ENCODE measurements around the gene MAPRE2. TPM values are rescaled to one million over a fixed set of nuclear protein-coding genes. Genes with fewer than 3 reads are reported as not detected.

Gene MAPRE2
- total and polyA plus RNA-seq, 5 donors, result 52.8 to 108 (median 89.8) TPM

GRCh38 chr18:35077937-35078336, 36.7 kb downstream of the MAPRE2 start:
- Histone ChIP-seq H3K4me3 (ENCODE audit: low read length) (no peak overlapping the region), H3K4me1 (ENCODE audit: control insufficient read depth, insufficient read depth, low read length) (peaks cover 2% of the 10 kb centered on the region), H3K9me3 (ENCODE audit: control insufficient read depth, low read length) (no peaks in the 10 kb centered on the region), H3K27ac (ENCODE audit: low read length) (no peak overlapping the region), H3K27me3 (ENCODE audit: control insufficient read depth, insufficient read depth) (no peaks in the 10 kb centered on the region)
- DNase-seq, result no peak
- ATAC-seq, result no peak
- intact Hi-C loops (cut with DNase I), result no loop called here

DNA sequence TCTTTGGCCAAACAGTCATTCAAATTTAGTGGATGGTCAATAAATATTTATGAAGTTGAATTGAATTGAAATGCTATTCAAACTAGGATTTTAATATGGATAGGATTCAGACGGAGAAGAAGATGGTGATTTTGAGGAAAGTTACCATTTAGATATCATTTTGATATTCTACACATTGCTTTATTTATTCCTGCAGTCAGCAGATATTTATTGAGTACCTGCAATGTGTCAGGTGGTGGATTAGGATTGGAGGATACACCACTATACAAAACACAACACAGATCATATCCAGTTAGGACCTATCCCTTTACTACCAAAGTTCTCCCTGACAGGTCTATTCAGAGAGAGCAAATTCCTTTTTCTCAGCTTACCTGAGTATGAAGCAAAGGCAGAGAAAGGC, 38.8 kb downstream of the MAPRE2 start:
- Histone ChIP-seq H3K27ac (ENCODE audit: low read length) (no peak overlapping the region), H3K27me3 (ENCODE audit: control insufficient read depth, insufficient read depth) (no peaks in the 10 kb centered on the region), H3K4me3 (ENCODE audit: low read length) (no peak overlapping the region), H3K9me3 (ENCODE audit: control insufficient read depth, low read length) (no peaks in the 10 kb centered on the region), H3K4me1 (ENCODE audit: control insufficient read depth, insufficient read depth, low read length) (peaks cover 2% of the 10 kb centered on the region)
- 96% methylated on average over 1 of the region's 1 CpG for WGBS
- intact Hi-C loops (cut with DNase I), result no loop called here
- DNase-seq (no peak), ATAC-seq (no peak)

DNA sequence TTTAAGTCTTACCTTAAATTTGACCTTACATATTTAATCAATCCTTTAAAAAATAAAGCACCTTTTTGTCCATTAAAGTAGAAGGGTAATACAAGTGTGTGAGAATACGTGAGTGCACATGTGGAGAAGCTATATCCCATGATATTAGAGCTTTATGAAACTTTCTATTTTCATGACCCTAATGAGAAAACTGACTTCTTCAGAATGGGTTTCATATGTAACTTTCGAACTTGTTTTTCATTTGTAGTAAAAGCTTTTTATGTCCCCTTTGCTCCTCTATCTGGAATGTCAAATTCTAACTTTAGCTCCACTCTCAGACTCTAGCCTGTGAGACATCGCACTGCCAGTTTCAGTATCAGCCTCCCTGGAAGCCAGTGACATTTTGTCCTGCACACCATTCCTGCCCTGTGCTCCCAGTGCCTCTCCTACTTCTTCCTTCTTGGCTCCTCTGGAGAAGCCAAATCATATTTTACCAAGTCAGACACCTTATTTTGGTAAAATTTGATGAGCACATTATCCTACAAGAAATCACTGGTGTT, 42.0 kb downstream of the MAPRE2 start:
- ATAC-seq (peak; percentile 86 to 92), DNase-seq (no peak)
- H3K27ac ChIP-seq (ENCODE audit: low read length), result peak overlapping the region; percentile 85
- no peaks in the 10 kb centered on the region for H3K9me3 ChIP-seq (ENCODE audit: control insufficient read depth, low read length)
- H3K27me3 ChIP-seq (ENCODE audit: control insufficient read depth, insufficient read depth), result no peaks in the 10 kb centered on the region
- no peak overlapping the region for H3K4me3 ChIP-seq (ENCODE audit: low read length)
- peaks cover 4% of the 10 kb centered on the region for H3K4me1 ChIP-seq (ENCODE audit: control insufficient read depth, insufficient read depth, low read length)
- intact Hi-C loops (cut with DNase I), result no loop called here
- WGBS, result 73% methylated on average over 3 of the region's 3 CpGs

- Histone ChIP-seq H3K27ac (ENCODE audit: low read length) (peak overlapping the region; percentile 75), H3K27me3 (ENCODE audit: control insufficient read depth, insufficient read depth) (no peaks in the 10 kb centered on the region), H3K9me3 (ENCODE audit: control insufficient read depth, low read length) (no peaks in the 10 kb centered on the region), H3K4me1 (ENCODE audit: control insufficient read depth, insufficient read depth, low read length) (peaks cover 4% of the 10 kb centered on the region), H3K4me3 (ENCODE audit: low read length) (no peak overlapping the region)
- DNase-seq (no peak), ATAC-seq (no peak)
- 52% methylated on average over 5 of the region's 5 CpGs for WGBS
- intact Hi-C loops (cut with DNase I), result no loop called here
Observed at GRCh38 chr18:35084494-35085449, 43.6 kb downstream of the MAPRE2 start.

GRCh38 chr18:35085450-35086380, 44.5 kb downstream of the MAPRE2 start:
- Histone ChIP-seq H3K9me3 (ENCODE audit: control insufficient read depth, low read length) (no peaks in the 10 kb centered on the region), H3K4me3 (ENCODE audit: low read length) (no peak overlapping the region), H3K27me3 (ENCODE audit: control insufficient read depth, insufficient read depth) (no peaks in the 10 kb centered on the region), H3K4me1 (ENCODE audit: control insufficient read depth, insufficient read depth, low read length) (peaks cover 4% of the 10 kb centered on the region), H3K27ac (ENCODE audit: low read length) (peak overlapping the region; percentile 75)
- ATAC-seq, result peak; percentile 31 to 79
- no peak for DNase-seq
- WGBS, result 40% methylated on average over 3 of the region's 3 CpGs
- intact Hi-C loops (cut with DNase I), result no loop called here

GRCh38 chr18:35086704-35087103, 45.5 kb downstream of the MAPRE2 start:
- WGBS, result 97% methylated on average over 2 of the region's 2 CpGs
- ATAC-seq (no peak), DNase-seq (no peak)
- intact Hi-C loops (cut with DNase I), result no loop called here
- no peak overlapping the region for H3K27ac ChIP-seq (ENCODE audit: low read length)
- H3K9me3 ChIP-seq (ENCODE audit: control insufficient read depth, low read length), result no peaks in the 10 kb centered on the region
- peaks cover 4% of the 10 kb centered on the region for H3K4me1 ChIP-seq (ENCODE audit: control insufficient read depth, insufficient read depth, low read length)
- H3K4me3 ChIP-seq (ENCODE audit: low read length), result no peak overlapping the region
- H3K27me3 ChIP-seq (ENCODE audit: control insufficient read depth, insufficient read depth), result no peaks in the 10 kb centered on the region

DNA sequence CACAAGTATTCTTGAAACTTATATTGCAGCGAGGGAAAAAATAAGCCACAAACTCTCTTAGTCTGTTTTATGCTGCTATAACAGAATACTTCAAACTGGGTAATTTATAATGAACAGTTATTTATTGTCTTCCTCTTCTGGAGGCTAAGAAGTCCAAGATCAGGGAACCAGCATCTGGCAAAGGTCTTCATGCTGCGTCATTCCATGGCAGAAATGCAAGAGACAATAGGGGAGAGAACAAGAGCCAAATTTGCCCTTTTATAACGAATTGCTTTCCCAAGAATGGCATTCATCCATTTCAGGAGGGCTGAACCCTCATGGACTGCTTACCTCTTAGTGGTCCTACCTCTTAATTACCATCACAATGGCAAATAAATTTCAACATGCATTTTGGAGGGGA, 46.5 kb downstream of the MAPRE2 start:
- ATAC-seq (no peak), DNase-seq (no peak)
- intact Hi-C loops (cut with DNase I), result no loop called here
- no peaks in the 10 kb centered on the region for H3K9me3 ChIP-seq (ENCODE audit: control insufficient read depth, low read length)
- H3K27me3 ChIP-seq (ENCODE audit: control insufficient read depth, insufficient read depth), result no peaks in the 10 kb centered on the region
- peaks cover 4% of the 10 kb centered on the region for H3K4me1 ChIP-seq (ENCODE audit: control insufficient read depth, insufficient read depth, low read length)
- H3K4me3 ChIP-seq (ENCODE audit: low read length), result no peak overlapping the region
- peak overlapping the region; percentile 46 for H3K27ac ChIP-seq (ENCODE audit: low read length)
- 67% methylated on average over 3 of the region's 3 CpGs for WGBS

DNA sequence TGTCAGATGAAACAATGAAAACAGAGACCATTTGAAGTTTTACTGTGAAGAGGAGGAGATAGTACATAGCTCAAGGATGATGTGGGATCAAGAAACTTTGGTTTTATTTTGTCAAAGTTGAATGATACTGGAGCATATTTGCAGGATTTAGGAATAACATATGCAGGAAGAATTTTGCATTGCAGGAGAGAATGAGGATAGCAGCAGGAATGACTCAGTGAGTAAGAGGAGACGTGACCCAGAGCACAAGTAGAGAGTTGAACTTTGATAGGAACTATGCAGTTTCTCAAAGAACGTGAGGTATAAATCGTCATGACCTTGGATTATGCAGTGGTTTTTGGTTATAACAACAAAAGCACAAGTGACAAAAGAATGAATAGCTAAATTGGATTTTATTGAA, 47.7 kb downstream of the MAPRE2 start:
- Histone ChIP-seq H3K27me3 (ENCODE audit: control insufficient read depth, insufficient read depth) (no peaks in the 10 kb centered on the region), H3K4me3 (ENCODE audit: low read length) (no peak overlapping the region), H3K27ac (ENCODE audit: low read length) (no peak overlapping the region), H3K9me3 (ENCODE audit: control insufficient read depth, low read length) (no peaks in the 10 kb centered on the region), H3K4me1 (ENCODE audit: control insufficient read depth, insufficient read depth, low read length) (peaks cover 3% of the 10 kb centered on the region)
- intact Hi-C loops (cut with DNase I), result no loop called here
- DNase-seq (no peak), ATAC-seq (no peak)
- 85% methylated on average over 3 of the region's 3 CpGs for WGBS

DNA sequence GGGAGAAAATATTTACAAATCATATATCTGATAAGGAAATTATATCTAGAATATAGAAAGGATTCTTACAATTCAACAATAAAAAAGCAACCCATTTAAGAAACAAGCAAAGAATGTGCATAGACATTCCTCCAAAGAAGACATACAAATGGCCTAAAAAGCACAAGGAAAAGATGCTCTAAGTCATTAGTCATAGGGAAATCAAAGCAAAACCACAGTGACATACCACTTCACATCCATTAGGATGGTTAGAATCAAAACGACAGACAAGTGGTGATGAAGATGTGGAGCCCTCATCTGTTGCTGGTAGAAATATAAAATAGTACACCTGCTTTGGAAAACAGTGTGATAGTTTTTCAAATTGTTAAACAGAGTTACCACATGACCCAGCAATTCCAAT, 48.2 kb downstream of the MAPRE2 start:
- peaks cover 3% of the 10 kb centered on the region for H3K4me1 ChIP-seq (ENCODE audit: control insufficient read depth, insufficient read depth, low read length)
- 66% methylated on average over 1 of the region's 1 CpG for WGBS
- no peaks in the 10 kb centered on the region for H3K27me3 ChIP-seq (ENCODE audit: control insufficient read depth, insufficient read depth)
- no peak for ATAC-seq
- H3K27ac ChIP-seq (ENCODE audit: low read length), result no peak overlapping the region
- no peak overlapping the region for H3K4me3 ChIP-seq (ENCODE audit: low read length)
- H3K9me3 ChIP-seq (ENCODE audit: control insufficient read depth, low read length), result no peaks in the 10 kb centered on the region
- intact Hi-C loops (cut with DNase I), result no loop called here
- DNase-seq, result no peak

DNA sequence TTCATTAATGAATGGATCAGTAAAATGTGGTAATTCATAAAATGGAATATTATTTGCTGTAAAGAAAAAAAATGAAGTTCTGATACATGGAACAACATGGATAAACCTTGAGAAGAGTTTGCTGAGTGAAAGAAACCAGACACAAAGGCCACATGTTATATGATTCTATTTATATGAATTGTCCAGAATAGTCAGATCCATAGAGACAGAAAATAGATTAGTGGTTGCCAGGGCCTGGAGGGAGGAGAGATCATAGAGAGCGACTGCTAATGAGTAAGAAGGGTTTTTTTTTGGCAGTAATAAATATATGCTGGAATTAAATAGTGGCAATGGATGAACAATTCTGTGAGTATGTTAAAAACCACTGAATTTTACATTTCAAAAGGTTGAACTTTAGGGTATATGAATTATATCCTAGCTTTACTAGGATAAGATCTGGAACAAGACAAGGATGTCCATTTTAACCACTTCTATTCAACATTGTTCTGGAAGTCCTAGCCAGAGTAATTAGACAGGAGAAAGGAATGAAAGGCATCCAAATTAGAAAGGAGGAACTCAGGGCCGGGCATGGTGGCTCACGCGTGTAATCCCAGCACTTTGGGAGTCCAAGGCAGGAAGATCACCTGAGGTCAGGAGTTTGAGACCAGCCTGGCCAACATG, 48.8 kb downstream of the MAPRE2 start:
- Histone ChIP-seq H3K27me3 (ENCODE audit: control insufficient read depth, insufficient read depth) (no peaks in the 10 kb centered on the region), H3K4me3 (ENCODE audit: low read length) (no peak overlapping the region), H3K9me3 (ENCODE audit: control insufficient read depth, low read length) (no peaks in the 10 kb centered on the region), H3K4me1 (ENCODE audit: control insufficient read depth, insufficient read depth, low read length) (peaks cover 6% of the 10 kb centered on the region), H3K27ac (ENCODE audit: low read length) (no peak overlapping the region)
- ATAC-seq, result no peak
- 85% methylated on average over 4 of the region's 4 CpGs for WGBS
- no peak for DNase-seq
- intact Hi-C loops (cut with DNase I), result no loop called here

Measured in right cardiac atrium (tissue), 5 donors.